Activated CD4-positive, CD25-positive, alpha-beta regulatory T cell treated with anti-CD3 and anti-CD28 coated beads, Interleukin-2, amount 50 U/mL, for 16 hours (primary cell): ENCODE results near the gene TAF12.
"Not testable (repeated sequence)": the region's sequence is repeated elsewhere in the genome, so short reads cannot be mapped to it uniquely, and the experiment has no call there.

ENCODE experiments used
- DNase-seq: peaks from one replicate; pipeline ENCODE4 v3.0.0-alpha.2; 2020; ENCODE audit warnings: low read depth, low spot score

Gene TAF12

DNA sequence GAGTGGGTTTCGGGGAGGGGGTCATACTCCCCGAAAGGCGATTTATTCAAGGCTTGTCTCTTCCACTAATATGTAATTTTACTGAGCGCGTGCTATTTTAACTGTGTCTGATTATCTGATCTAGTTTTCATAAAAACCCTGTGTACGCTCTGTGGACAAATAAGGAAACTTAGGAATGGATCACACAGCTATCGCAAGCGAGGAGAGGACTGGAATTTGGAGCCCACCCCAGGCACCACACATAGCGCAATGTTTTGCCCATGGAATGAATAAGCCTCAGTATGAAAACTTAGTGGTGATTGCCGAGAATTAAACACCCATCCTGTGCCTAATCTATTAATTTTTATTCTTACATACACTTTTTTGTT is 60.6 kb downstream of the TAF12 start:
- DNase-seq = no peak

GRCh38 chr1:28581531-28582247 is 61.2 kb downstream of the TAF12 start:
- DNase-seq = peak; percentile 77

DNA sequence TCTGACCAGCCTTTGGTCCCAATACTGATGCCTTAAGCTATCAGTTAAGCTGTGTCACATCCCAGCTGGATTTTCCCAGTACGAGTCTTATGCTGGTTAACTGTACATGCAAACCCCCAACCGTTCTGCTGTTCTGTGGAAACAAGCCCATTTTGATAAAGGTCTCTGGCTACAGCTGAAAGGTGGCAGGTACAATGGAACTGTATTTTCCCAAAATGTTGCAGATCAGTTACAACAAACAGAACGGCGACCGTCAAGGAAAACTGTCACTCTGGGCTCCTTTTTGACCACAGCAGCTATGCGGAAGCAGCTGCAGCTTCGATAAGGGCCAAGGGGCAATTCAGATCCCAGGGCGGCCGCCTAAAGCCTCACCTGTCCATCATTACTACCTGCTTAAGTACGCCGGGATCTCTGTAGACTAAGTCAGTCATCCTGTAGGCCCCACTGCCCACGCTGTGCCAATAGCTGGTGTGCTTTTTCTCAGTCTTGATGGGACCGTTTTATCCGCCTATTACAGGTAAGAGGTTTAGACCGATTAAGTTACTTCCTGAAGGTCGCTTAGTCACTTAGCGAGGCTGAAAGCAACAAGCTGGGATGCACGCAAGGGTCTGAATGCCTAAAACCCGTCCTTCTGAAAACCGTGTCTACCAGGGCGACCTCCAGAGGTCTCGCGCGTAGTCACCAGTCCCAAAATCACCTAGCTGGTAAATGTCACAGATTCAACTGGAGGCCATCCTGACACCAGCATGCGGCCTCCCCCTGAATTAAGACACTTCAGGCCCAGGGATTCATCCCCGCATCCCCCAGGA is 61.9 kb downstream of the TAF12 start:
- peak; percentile 37 for DNase-seq

DNA sequence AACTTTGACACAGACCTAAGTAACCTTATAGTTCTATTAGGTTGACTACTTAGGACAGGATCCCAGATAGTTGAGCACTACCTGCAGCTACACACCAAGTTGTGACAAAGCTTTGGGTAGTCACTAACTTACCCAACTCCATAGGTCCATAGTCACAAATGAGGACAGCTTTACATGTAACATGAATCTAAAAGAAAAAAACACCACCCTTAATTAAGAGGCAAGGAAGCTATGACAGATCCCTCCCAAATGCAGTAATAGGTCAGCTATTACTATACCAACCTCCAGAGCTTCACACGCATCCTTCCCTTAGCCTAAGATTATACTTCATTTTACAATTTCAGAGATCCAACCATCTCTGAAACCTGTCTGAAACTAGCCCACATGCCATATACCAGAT is 63.5 kb downstream of the TAF12 start:
- no peak for DNase-seq

DNA sequence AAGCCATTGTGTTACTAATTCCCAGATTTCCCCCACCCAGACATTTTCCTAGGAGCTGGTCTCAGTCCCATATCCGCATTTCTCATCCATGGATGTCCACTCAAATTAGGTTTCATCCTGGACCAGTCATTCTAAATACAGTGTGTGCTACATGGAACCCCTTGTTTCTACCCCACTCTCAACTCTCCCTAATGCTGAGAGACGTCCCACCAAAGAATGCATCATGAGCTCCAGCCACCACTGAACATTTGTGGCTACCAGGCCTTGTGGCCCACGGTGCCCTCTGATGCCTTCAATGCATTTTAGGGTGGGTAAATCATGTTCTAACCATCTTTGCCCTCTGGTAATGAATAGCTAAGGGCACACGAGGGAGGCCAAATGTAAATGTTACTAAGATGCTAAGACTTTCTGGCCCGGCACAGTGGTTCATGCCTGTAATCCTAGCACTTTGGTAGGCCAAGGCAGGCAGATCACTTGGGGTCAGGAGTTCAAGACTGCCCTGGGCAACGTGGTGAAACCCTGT is 64.1 kb downstream of the TAF12 start:
- DNase-seq = no peak

GRCh38 chr1:28577738-28578536 is 64.9 kb downstream of the TAF12 start:
- no peak for DNase-seq

DNA sequence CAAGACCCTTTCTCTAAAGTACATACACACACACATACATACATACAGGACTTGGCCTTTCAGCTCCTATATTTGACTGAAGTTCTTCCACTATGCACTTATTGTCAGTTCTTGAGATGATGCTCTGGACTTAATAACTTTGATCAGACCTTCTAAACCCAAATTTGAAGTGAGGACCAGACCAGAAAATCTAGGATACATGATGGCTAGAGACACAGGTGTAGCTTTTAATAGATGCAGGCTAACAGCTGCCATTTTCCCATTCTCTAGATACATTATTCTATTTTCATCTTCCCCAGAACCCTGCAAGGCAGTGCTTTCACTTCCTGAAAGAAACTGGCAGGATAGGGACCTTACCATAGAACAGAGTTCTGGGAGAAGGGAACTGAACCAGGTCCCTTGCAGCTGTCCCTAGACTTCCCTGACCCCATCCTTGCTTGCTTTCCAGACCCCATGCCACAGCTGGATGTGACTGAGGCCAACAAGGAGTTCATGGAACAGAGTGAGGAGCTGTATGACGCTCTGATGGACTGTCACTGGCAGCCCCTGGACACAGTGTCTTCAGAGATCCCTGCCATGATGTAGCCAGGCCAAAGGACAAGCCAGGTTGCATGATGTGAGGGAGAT is 65.7 kb downstream of the TAF12 start:
- DNase-seq = no peak

- DNase-seq = no peak
These were observed 69.3 kb downstream of the TAF12 start for GRCh38 chr1:28573564-28573963.

DNA sequence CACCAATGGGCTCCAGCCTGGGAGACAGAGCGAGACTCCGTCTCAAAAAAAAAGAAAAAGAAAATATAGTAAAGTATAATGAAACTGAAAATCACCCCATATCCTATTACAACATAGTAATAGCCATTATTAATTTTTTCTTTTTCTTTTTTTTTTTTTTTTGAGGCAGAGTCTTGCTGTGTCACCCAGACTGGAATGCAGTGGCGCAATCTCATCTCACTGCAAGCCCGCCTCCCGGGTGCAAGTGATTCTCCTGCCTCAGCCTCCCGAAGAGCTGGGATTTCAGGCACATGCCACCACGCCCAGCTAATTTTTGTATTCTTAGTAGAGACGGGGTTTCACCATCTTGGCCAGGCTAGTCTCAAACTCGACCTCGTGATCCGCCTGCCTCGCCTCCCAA is 70.0 kb downstream of the TAF12 start:
- not testable (repeated sequence) for DNase-seq

GRCh38 chr1:28571911-28572310 is 71.0 kb downstream of the TAF12 start:
- DNase-seq = no peak

DNA sequence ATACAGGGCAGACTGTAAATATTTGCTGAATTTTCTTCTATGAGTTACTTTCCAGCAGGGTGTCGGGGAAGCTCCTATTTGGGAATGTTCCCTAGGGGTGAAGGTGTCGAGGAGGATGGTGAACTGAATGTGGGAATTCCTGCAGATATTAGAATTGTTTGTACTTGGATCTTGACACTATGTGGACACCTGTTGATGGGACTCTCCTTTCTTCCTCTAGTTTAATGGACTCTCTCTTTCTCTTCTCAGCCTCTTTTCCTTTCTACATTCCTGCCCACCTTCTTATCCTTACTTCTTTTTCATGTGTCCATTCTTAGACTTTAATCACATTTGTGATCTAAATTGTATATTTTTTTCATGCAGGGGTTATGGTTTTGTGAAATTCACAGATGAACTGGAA is 75.9 kb downstream of the TAF12 start:
- no peak for DNase-seq

DNA sequence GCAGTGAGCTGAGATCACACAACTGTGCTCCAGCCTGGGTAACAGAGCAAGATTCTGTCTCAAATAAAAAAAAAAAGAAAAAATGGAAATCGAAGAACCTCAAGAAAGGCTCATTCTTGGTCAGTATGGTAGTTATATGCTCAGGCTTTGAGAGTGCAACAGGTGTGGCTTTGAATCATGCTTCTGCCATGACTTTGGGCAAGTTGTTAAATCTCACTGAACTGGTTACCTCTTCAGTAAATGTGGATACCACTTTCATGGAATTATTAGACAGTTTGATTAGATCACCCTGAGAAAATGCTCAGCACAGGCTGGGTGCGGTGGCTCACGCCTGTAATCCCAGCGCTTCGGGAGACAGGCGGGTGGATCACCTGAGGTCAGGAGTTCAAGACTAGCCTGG is 77.1 kb downstream of the TAF12 start:
- no peak for DNase-seq

DNA sequence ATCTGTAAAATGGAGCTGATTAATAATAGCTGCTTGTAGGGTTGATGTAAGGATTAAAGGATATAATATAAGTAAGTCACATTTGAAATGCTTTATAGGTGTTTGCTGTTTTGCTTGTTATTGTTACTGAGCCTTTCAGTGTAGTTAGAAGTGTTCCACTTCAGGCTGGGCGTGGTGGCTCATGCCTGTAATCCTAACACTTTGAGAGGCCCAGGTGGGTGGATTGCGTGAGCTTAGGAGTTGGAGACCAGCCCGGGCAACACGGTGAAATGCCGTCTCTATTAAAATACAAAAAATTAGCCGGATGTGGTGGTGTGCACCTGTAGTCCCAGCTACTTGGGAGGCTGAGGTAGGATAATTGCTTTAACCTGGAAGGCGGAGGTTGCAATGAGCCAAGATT is 77.8 kb downstream of the TAF12 start:
- DNase-seq = no peak

DNA sequence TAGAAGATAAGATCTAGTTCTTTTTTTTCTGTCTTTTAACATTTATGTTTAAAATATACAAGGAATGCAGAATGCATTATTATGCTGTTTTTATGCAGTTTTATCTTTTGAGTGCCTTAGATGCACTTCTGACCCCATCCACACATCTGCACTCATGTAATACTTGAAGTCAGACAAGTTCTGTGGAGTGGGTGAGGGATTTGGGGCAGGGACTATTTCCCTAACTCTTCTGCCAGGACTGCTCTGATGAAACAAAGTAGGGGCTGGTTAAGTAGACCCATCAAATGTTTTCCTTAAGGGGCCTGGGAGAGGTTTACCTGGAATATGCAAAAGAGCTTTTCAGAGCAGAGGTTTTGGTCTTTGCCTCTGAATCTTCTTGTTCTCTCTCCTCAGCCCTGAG is 78.6 kb downstream of the TAF12 start:
- DNase-seq = no peak

GRCh38 chr1:28560886-28561285 is 82.0 kb downstream of the TAF12 start:
- DNase-seq = no peak
